GM12872 (cell line): ENCODE results near the gene A3GALT2.

ENCODE experiments used
- TF ChIP-seq, protein P1 (sequence below): IDR thresholded peaks from 3 replicates; pipeline ENCODE4 v1.5.1; 2011; ENCODE audit warnings: low read depth, mild to moderate bottlenecking, low read length, moderate library complexity; ENCODE audit not compliant: insufficient read depth

A3GALT2 gene

DNA sequence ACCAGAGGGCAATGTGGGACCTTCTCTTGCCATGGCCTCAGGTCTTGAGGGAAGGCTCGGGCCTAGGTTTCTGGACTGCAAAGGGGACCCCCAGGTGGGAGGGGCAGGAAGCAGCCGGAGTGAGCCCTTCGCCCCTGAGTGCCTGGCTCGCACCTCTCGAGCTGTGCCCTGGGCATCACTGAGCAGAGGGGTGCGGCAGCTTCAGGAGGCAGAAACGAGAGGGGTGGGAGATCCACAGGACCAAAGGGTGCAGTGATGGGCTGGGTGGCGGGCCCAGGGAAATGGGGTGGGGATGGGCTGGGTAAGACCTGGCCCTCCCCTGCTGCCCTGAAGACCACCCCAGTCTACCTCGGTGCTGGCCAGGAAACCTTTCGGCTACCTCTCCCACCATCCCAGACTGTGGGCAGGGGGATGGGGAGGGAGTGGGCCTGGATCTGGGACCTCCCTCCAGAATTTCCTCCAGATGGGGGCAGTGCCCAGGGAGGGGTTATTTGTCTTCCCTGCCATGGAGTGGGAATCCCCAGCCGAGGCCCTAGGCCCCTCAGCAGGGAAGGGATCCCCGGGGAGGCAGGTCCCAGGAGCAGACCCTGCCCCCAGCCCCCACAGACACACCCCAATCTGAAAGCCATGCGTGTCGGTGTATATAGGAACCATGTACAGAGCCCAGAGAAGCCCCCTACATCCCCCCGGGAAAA, 21.3 kb downstream of the A3GALT2 start:
- TF ChIP-seq, protein P1, sequence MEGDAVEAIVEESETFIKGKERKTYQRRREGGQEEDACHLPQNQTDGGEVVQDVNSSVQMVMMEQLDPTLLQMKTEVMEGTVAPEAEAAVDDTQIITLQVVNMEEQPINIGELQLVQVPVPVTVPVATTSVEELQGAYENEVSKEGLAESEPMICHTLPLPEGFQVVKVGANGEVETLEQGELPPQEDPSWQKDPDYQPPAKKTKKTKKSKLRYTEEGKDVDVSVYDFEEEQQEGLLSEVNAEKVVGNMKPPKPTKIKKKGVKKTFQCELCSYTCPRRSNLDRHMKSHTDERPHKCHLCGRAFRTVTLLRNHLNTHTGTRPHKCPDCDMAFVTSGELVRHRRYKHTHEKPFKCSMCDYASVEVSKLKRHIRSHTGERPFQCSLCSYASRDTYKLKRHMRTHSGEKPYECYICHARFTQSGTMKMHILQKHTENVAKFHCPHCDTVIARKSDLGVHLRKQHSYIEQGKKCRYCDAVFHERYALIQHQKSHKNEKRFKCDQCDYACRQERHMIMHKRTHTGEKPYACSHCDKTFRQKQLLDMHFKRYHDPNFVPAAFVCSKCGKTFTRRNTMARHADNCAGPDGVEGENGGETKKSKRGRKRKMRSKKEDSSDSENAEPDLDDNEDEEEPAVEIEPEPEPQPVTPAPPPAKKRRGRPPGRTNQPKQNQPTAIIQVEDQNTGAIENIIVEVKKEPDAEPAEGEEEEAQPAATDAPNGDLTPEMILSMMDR, result no peak

- TF ChIP-seq, protein P1, result peak; percentile 99
Observed at GRCh38 chr1:33298623-33299277, 22.1 kb downstream of the A3GALT2 start.

- TF ChIP-seq, protein P1, result no peak
Observed at GRCh38 chr1:33297911-33298622, 22.8 kb downstream of the A3GALT2 start.

GRCh38 chr1:33296824-33297223, 24.1 kb downstream of the A3GALT2 start:
- TF ChIP-seq, protein P1, result no peak

DNA sequence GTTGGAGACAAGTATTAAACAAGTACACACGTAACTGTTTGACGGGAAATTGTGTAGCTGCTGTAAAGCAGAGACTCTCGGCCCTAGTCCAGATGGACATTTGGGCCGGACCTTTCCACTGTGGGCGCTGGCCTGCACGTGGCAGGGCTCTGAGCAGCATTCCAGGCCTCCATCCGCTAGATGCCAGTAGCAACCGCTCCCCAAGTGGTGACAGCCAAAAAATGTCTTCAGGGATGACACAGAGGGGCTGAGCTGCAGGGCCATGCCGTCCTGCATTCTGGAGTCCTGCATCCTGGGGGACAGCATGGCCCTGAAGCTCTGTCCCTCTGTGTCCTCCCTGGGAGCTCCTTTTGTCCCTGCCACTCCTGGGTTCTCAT, 24.8 kb downstream of the A3GALT2 start:
- TF ChIP-seq, protein P1, result no peak

- TF ChIP-seq, protein P1, result peak; percentile 98
Observed at GRCh38 chr1:33295450-33296081, 25.3 kb downstream of the A3GALT2 start.

- TF ChIP-seq, protein P1, result no peak
Observed at GRCh38 chr1:33295023-33295422, 25.9 kb downstream of the A3GALT2 start.
